ENCODE data around the gene NTN4.

NTN4 gene

GRCh38 chr12:95724767-95725166 lies 65.8 kb downstream of the NTN4 start:
- DNase-seq (ENCODE audit: insufficient read length, low spot score), result no peak
- no peak for TF ChIP-seq POLR2A (IDR thresholded peaks at IDR 0.05; ENCODE audit: low read depth, low read length)
- peak; percentile 85 for FAIRE-seq

- DNase-seq (ENCODE audit: insufficient read length, low spot score) (no peak), FAIRE-seq (no peak)
- TF ChIP-seq POLR2A (IDR thresholded peaks at IDR 0.05; ENCODE audit: low read depth, low read length), result no peak
Observed at GRCh38 chr12:95723693-95724384, 66.7 kb downstream of the NTN4 start.

- no peak for FAIRE-seq
- DNase-seq (ENCODE audit: insufficient read length, low spot score), result no peak
- TF ChIP-seq POLR2A (IDR thresholded peaks at IDR 0.05; ENCODE audit: low read depth, low read length), result no peak
Observed at GRCh38 chr12:95721320-95721719, 69.2 kb downstream of the NTN4 start.

GRCh38 chr12:95720146-95720545 lies 70.4 kb downstream of the NTN4 start:
- FAIRE-seq (no peak), DNase-seq (ENCODE audit: insufficient read length, low spot score) (no peak)

GRCh38 chr12:95718772-95719171 lies 71.8 kb downstream of the NTN4 start:
- no peak for FAIRE-seq
- no peak for DNase-seq (ENCODE audit: insufficient read length, low spot score)
- no peak for TF ChIP-seq POLR2A (IDR thresholded peaks at IDR 0.05; ENCODE audit: low read depth, low read length)

More at GRCh38 chr12:95720146-95720545, 70.4 kb downstream of the NTN4 start:
- no peak for TF ChIP-seq POLR2A (IDR thresholded peaks at IDR 0.05; ENCODE audit: low read depth, low read length)

- no peak for TF ChIP-seq POLR2A (IDR thresholded peaks at IDR 0.05; ENCODE audit: low read depth, low read length)
- peak; percentile 43 for FAIRE-seq
- DNase-seq (ENCODE audit: insufficient read length, low spot score), result no peak
Observed at GRCh38 chr12:95718006-95718431, 72.5 kb downstream of the NTN4 start.

- no peak for DNase-seq (ENCODE audit: insufficient read length, low spot score)
- TF ChIP-seq POLR2A (IDR thresholded peaks at IDR 0.05; ENCODE audit: low read depth, low read length), result no peak
- FAIRE-seq, result peak; percentile 61
Observed at GRCh38 chr12:95717316-95717928, 73.1 kb downstream of the NTN4 start.

- FAIRE-seq (no peak), DNase-seq (ENCODE audit: insufficient read length, low spot score) (no peak)
- TF ChIP-seq POLR2A (IDR thresholded peaks at IDR 0.05; ENCODE audit: low read depth, low read length), result no peak
Observed at GRCh38 chr12:95715177-95715576, 75.4 kb downstream of the NTN4 start.

GRCh38 chr12:95712269-95712668 lies 78.3 kb downstream of the NTN4 start:
- TF ChIP-seq POLR2A (IDR thresholded peaks at IDR 0.05; ENCODE audit: low read depth, low read length), result no peak
- FAIRE-seq, result no peak

GRCh38 chr12:95710386-95710785 lies 80.2 kb downstream of the NTN4 start:
- DNase-seq (ENCODE audit: insufficient read length, low spot score) (no peak), FAIRE-seq (no peak)
- TF ChIP-seq POLR2A (IDR thresholded peaks at IDR 0.05; ENCODE audit: low read depth, low read length), result no peak

More at GRCh38 chr12:95712269-95712668, 78.3 kb downstream of the NTN4 start:
- no peak for DNase-seq (ENCODE audit: insufficient read length, low spot score)

GRCh38 chr12:95709152-95709551 lies 81.4 kb downstream of the NTN4 start:
- DNase-seq (ENCODE audit: insufficient read length, low spot score) (no peak), FAIRE-seq (no peak)
- no peak for TF ChIP-seq POLR2A (IDR thresholded peaks at IDR 0.05; ENCODE audit: low read depth, low read length)

- FAIRE-seq (no peak), DNase-seq (ENCODE audit: insufficient read length, low spot score) (no peak)
- TF ChIP-seq POLR2A (IDR thresholded peaks at IDR 0.05; ENCODE audit: low read depth, low read length), result no peak
Observed at GRCh38 chr12:95705143-95705542, 85.4 kb downstream of the NTN4 start.

GRCh38 chr12:95703986-95704385 lies 86.6 kb downstream of the NTN4 start:
- no peak for TF ChIP-seq POLR2A (IDR thresholded peaks at IDR 0.05; ENCODE audit: low read depth, low read length)
- DNase-seq (ENCODE audit: insufficient read length, low spot score) (no peak), FAIRE-seq (no peak)

- TF ChIP-seq POLR2A (IDR thresholded peaks at IDR 0.05; ENCODE audit: low read depth, low read length), result no peak
- peak; percentile 27 for FAIRE-seq
- DNase-seq (ENCODE audit: insufficient read length, low spot score), result no peak
Observed at GRCh38 chr12:95701722-95702418, 88.7 kb downstream of the NTN4 start.

Measured in H54 (cell line).